ENCODE results near the gene CDADC1.
"Not testable (repeated sequence)": the region's sequence is repeated elsewhere in the genome, so short reads cannot be mapped to it uniquely, and the experiment has no call there.

Gene CDADC1

GRCh38 chr13:49292742-49293486, 45.2 kb downstream of the CDADC1 start:
- peak in 2 of 3 donors; percentile 11 to 12 for DNase-seq (ENCODE audit: low read depth in 2 of 3, low spot score in 1 of 3)

DNA sequence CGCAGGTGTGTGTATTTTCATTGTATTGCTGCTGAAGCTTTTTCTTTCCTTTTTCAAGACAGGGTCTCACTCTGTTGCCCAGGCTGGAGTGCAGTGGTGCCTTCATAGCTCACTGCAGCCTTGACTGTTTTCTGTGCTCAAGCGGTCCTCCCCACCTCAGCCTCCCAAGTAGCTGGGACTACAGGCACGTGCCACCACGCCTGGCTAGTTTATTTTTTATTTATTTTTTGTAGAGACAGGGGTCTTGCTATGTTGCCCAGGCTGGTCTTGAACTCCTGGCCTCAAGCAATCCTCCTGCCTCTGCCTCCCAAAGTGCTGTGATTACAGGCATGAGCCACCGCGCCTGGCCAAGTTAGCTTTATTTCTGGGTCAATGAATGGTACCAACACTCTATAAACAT, 47.0 kb downstream of the CDADC1 start:
- not testable (repeated sequence) for DNase-seq (ENCODE audit: low read depth in 2 of 3, low spot score in 1 of 3)

- no peak for DNase-seq (ENCODE audit: low read depth in 2 of 3, low spot score in 1 of 3)
Measured at GRCh38 chr13:49295244-49295643, 47.5 kb downstream of the CDADC1 start.

DNA sequence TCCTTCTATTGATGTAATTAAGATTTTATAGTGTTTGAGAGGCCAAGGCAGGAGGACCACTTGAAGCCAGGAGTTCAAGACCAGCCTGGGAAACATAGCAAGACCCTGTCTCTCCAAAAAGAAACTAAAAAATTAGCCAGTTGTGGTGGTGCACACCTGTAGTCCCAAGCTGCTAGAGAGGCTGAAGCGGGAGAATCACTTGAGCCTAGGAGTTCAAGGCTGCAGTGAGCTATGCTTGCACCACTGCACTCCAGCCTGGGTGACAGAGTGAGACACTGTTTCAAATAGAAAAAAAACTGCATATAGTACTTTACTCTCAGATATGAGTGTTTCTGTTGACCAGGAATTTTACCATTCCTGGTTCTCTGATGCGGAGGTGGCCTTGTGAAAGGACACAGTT, 48.9 kb downstream of the CDADC1 start:
- no peak for DNase-seq (ENCODE audit: low read depth in 2 of 3, low spot score in 1 of 3)

DNA sequence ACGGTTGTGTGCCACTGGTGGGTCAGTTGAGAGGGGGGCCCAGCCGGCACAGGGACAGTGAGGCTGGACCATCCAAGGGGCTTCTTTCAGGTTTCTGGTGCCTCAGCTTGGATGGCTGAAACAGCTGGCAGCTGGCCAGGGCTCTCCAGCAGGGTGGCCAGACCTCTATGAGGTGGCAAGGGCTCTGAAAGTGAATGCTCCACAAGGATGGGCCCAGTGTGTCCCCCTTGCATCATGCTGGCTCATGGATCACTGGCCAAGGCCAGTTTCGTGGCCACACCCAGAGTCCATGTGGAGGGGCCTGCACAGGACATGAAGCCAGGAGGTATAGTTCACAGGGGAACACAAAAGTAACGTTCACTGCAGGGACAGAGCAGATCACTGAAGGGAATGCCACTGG, 49.6 kb downstream of the CDADC1 start:
- DNase-seq (ENCODE audit: low read depth in 2 of 3, low spot score in 1 of 3), result no peak

DNA sequence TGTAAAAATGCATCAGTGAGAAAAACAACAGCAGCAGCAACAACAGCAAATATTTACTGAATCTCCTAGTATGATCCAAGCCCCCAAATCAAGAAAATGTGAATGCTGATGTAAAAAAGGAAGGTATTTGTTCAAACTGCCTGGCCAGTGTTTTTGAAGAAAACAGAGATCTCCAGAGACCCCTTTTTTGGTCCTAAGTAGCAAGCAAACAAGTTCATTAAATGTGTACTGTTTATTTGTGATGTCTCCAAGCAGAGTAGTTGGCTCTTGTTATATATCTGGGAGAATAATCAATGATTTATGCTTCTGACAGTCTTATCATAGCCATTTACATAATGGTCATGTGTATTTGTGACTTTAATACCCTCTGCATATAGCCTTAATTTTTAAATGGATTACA, 50.7 kb downstream of the CDADC1 start:
- DNase-seq (ENCODE audit: low read depth in 2 of 3, low spot score in 1 of 3), result no peak

DNA sequence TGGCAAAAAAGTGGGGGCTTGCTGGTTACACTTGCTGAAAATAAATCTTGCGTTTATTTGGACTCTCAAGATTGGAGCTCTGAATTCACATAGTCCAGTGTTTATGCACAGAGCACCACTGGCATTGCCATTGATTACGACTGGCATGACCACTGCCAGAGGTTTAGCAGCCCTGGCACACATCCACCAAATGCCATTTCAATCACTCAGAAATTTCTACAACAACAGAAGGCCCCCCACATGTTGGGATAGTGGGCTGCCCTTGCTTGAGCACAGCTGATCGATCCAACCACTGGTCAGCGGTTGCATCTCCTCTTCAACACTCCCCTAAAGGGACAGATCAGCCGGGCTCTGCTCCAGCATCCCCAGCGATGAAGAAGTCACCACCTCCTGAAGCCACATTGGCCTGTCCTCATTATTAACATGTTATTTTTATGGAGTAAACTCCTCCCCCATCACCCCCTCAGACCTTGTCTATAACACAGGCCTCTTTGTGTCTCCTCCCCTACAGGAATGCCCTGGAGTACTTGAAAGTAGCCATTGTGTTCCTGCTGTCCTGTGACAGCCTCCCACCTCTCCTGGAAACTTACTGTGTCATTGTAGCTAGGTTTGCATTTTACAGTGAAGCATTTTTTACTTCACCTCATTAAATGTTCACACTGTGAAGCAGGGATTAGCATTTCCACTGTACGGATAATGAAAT, 51.3 kb downstream of the CDADC1 start:
- no peak for DNase-seq (ENCODE audit: low read depth in 2 of 3, low spot score in 1 of 3)

DNA sequence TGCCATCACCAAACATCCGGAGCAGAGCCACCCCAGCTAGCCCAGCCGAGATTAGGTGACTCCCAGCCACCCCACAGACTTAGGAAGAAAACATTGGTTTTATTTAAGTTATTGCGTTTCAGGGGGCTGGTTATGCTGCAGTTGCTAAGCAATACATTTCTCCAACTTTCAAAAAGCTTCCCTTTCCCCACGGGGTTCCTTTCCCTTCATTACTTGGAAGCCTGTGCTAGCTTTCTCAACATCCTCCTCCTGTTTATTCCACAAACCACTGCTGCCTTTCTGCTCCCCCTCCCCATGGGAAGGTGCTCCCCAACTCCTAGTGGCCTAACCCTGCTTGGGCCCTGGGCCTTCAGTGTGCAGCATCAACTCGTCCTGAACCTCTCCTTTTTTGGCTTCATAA, 52.6 kb downstream of the CDADC1 start:
- no peak for DNase-seq (ENCODE audit: low read depth in 2 of 3, low spot score in 1 of 3)

GRCh38 chr13:49300739-49301589, 53.2 kb downstream of the CDADC1 start:
- DNase-seq (ENCODE audit: low read depth in 2 of 3, low spot score in 1 of 3), result peak; percentile 33 to 50 (median 40)

DNA sequence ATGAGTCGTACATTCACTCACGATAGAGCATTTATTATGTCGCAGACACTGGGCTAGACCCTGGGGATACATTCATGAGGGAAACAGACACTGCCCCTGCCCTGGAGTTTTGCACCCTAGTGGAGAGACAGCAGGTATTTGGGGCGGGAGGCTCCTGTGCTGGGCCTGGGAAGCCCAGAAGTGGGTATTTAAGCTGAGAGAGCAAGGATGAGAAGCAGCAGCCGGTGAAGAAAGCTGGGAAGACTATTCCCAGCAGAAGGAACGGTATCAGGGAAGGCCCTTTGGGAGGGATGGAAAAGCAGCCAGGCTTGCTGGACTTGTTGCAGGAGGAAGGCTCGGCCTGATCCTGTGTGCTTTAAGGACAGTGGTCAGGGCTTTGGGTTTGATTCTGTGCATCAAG, 54.5 kb downstream of the CDADC1 start:
- no peak for DNase-seq (ENCODE audit: low read depth in 2 of 3, low spot score in 1 of 3)

GRCh38 chr13:49302817-49303216, 55.1 kb downstream of the CDADC1 start:
- DNase-seq (ENCODE audit: low read depth in 2 of 3, low spot score in 1 of 3), result no peak

DNA sequence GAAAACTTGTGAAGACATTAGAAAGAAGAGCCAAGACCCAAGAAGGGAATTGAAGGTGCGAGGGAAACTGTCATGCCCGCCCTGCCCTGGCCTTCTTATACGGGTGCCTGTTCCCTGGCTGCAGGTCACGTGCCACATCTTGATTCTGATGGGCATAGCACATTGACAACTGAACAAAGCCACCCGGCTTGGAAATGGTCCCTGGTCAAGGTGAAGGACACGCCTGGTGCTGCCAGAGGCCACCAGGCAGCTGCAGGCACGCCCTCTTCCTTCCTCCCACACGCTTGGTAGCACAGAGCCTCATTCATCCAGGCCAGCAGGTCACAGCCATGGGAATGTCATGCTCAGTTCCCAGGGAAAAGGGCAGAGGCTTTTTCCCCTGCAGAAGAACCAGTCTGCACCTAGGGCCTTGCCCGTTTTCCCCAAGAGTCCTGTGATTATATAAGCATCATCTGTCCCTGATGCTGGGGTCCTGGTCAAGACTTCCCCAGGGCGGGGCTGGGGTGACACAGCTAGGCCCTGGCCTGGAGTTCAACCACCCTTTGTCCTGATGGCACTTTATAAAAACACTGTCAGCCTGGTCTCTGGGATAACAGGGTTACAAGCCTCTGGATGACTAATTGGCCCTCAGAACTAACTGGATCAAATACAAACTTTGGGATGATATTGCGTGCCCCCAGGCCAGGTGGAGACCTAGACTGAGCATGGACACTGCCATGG, 56.0 kb downstream of the CDADC1 start:
- no peak for DNase-seq (ENCODE audit: low read depth in 2 of 3, low spot score in 1 of 3)

- DNase-seq (ENCODE audit: low read depth in 2 of 3, low spot score in 1 of 3), result no peak
Measured at GRCh38 chr13:49304356-49304755, 56.6 kb downstream of the CDADC1 start.

DNA sequence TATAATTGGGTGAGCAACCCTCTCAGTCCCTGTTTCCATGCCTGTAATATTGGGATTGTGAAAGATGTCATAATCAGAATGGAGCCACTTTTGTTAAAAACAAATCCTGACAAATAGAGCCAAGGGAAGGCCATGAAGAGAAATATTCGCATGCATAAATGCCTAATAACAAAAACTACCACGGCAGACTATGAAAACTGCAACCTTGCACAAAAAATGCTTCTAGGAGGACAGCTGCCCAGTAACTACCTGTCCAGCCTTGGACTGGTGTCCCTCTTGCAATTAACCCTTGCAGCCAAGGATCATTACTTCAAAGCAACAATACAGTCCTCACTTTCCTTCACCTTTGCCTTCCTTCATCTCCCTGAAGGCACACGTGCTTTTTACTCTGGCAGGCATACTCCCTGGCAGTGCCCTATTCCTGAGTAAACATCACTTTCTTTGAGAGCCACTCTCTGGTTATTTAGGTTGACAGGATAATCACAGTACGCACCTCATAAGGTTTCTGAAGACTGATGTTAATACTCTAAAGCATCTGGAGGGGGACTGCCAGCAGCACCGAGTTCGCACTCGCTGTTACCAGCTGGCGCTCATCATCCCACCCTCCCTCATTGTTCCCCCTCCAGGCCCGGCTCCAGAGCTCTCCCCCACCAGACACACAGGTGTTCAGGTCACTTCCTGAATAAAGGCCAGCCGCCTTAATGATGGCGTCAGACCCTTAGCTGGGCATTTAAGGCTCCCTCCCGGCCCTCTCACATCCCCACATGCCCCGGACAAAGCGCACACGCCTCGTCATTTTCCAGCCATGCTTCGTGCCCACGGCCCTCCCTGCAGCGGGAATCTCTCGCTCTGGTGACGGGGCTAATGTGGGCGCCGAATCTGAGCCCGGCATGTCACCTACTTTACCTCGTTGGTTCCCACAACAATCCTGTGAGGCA, 57.3 kb downstream of the CDADC1 start:
- DNase-seq (ENCODE audit: low read depth in 2 of 3, low spot score in 1 of 3), result no peak

DNA sequence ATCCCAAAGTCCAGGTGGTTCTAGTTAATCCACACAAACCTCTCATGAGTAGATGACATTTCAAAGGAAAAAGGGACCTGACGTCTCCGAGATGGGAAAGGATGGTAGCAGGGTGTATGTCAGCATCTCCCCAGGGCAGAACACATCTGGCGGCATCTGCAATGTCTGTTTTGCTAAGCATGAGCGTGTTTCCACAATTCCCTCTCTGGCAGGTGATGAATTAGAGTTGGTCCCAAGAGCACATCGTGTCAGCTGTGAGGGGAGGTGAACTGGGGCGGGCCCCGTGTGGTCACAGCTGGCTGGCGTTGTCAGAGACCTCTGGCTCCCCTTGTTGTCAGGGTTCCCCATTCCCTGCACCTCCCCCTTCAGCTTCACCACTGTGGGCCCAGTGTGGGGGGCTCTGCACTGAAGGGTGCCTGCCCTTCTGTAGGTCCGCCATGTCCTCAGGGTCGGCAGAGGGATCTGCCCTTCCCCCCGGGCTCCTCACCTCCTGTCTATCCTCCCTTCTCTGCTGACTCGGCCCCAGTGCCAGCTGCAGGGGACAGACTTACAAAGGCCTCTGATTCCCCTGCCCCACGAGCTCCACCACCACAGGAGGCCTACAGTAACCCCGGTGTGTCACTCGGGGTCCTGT, 58.2 kb downstream of the CDADC1 start:
- no peak for DNase-seq (ENCODE audit: low read depth in 2 of 3, low spot score in 1 of 3)

- DNase-seq (ENCODE audit: low read depth in 2 of 3, low spot score in 1 of 3), result no peak
Measured at GRCh38 chr13:49307365-49307764, 59.6 kb downstream of the CDADC1 start.

GRCh38 chr13:49308097-49308875, 60.6 kb downstream of the CDADC1 start:
- DNase-seq (ENCODE audit: low read depth in 2 of 3, low spot score in 1 of 3), result no peak

- DNase-seq (ENCODE audit: low read depth in 2 of 3, low spot score in 1 of 3), result no peak
Measured at GRCh38 chr13:49308921-49309408, 61.2 kb downstream of the CDADC1 start.

- no peak for DNase-seq (ENCODE audit: low read depth in 2 of 3, low spot score in 1 of 3)
Measured at GRCh38 chr13:49310251-49310650, 62.5 kb downstream of the CDADC1 start.
